GM23338 (cell line): Measurements from ENCODE around the gene DMBT1. TPM values are rescaled to one million over a fixed set of nuclear protein-coding genes. Genes with fewer than 3 reads are reported as not detected.

Experiments
- ATAC-seq: fragments of 200-7000 bp; cut with Tn5 transposase; 3 replicates; pipeline ENCODE4 v1.9.1; 2020
- DNase-seq: peaks from one replicate; pipeline ENCODE4 v3.0.0-alpha.2; 2015; ENCODE audit warnings: low spot score
- H2AFZ ChIP-seq: fragments of 200-600 bp; sonication (generic); 2 replicates; pipeline ENCODE4 v1.8.0; 2016; ENCODE audit warnings: antibody characterized with exemption, mild to moderate bottlenecking, moderate library complexity
- H3F3A ChIP-seq: fragments of 200-600 bp; sonication (generic); replicated peaks from 2 replicates; pipeline ENCODE4 v1.8.0; 2017; ENCODE audit warnings: antibody characterized with exemption, mixed run types, low read depth
- H3K27ac ChIP-seq: fragments of 200-600 bp; sonication (generic); 2 replicates; pipeline ENCODE4 v1.6.1; 2016; ENCODE audit warnings: low read depth
- H3K27me3 ChIP-seq: fragments of 200-600 bp; sonication (generic); 2 replicates; pipeline ENCODE4 v1.8.0; 2016; ENCODE audit warnings: mild to moderate bottlenecking, mixed run types, moderate library complexity; ENCODE audit not compliant: insufficient read depth
- H3K36me3 ChIP-seq: fragments of 200-600 bp; sonication (generic); 2 replicates; pipeline ENCODE4 v1.8.0; 2016; ENCODE audit warnings: mild to moderate bottlenecking; ENCODE audit not compliant: insufficient read depth
- H3K4me1 ChIP-seq: fragments of 200-600 bp; sonication (generic); 2 replicates; pipeline ENCODE4 v1.8.0; 2016; ENCODE audit warnings: mild to moderate bottlenecking, moderate library complexity; ENCODE audit not compliant: insufficient read depth
- H3K4me2 ChIP-seq: fragments of 200-600 bp; sonication (generic); 2 replicates; pipeline ENCODE4 v1.7.1; 2017; ENCODE audit warnings: mixed run types
- H3K4me3 ChIP-seq: fragments of 200-600 bp; sonication (generic); 2 replicates; pipeline ENCODE4 v1.6.1; 2016; ENCODE audit warnings: mixed run types
- H3K79me2 ChIP-seq: fragments of 200-600 bp; sonication (generic); replicated peaks from 2 replicates; pipeline ENCODE4 v1.8.0; 2017; ENCODE audit warnings: mild to moderate bottlenecking; ENCODE audit not compliant: insufficient read depth
- H3K9me2 ChIP-seq: fragments of 200-600 bp; sonication (generic); 2 replicates; pipeline ENCODE4 v1.8.0; 2017; ENCODE audit not compliant: insufficient read depth
- H4K20me1 ChIP-seq: fragments of 200-600 bp; sonication (generic); replicated peaks from 2 replicates; pipeline ENCODE4 v1.8.0; 2017; ENCODE audit warnings: mild to moderate bottlenecking; ENCODE audit not compliant: insufficient read depth
- H3K27ac Mint-ChIP-seq: 2 replicates; pipeline ENCODE4 v1.8.0; 2020; ENCODE audit warnings: inconsistent platforms, mild to moderate bottlenecking, moderate library complexity, mixed read lengths
- H3K27me3 Mint-ChIP-seq: 3 replicates; pipeline ENCODE4 v1.8.0; 2022; ENCODE audit warnings: low read depth, mild to moderate bottlenecking, moderate library complexity, mixed read lengths, inconsistent platforms; ENCODE audit not compliant: insufficient read depth, poor library complexity
- H3K36me3 Mint-ChIP-seq: 3 replicates; pipeline ENCODE4 v1.8.0; 2021; ENCODE audit warnings: low read depth, mild to moderate bottlenecking, inconsistent platforms, moderate library complexity, mixed read lengths
- H3K4me1 Mint-ChIP-seq: 3 replicates; pipeline ENCODE4 v1.8.0; 2020; ENCODE audit warnings: mild to moderate bottlenecking, inconsistent platforms, mixed read lengths
- H3K4me3 Mint-ChIP-seq: 3 replicates; pipeline ENCODE4 v1.8.0; 2021; ENCODE audit warnings: moderate library complexity, mild to moderate bottlenecking, inconsistent platforms, mixed read lengths
- H3K9me3 Mint-ChIP-seq: 3 replicates; pipeline ENCODE4 v1.8.0; 2020; ENCODE audit warnings: moderate library complexity, mild to moderate bottlenecking, inconsistent platforms, mixed read lengths
- CREB1 ChIP-seq: fragments of 250-450 bp; sonication (Bioruptor Pico); IDR thresholded peaks from 2 replicates; pipeline ENCODE4 v1.5.0; 2020; ENCODE audit warnings: low read depth, mild to moderate bottlenecking, moderate library complexity
- EZH2 ChIP-seq: fragments of 200-600 bp; sonication (generic); IDR thresholded peaks from one replicate; pipeline ENCODE4 v1.8.0; 2017; ENCODE audit warnings: antibody characterized with exemption, mild to moderate bottlenecking, low read depth; ENCODE audit not compliant: unreplicated experiment
- EZH2phosphoT487 ChIP-seq: fragments of 200-600 bp; sonication (generic); IDR thresholded peaks from one replicate; pipeline ENCODE4 v1.8.1; 2018; ENCODE audit warnings: antibody characterized with exemption; ENCODE audit not compliant: unreplicated experiment
- JUNB ChIP-seq: IDR thresholded peaks from one replicate; pipeline ENCODE4 v1.6.1; 2016; ENCODE audit warnings: antibody characterized with exemption; ENCODE audit not compliant: unreplicated experiment
- NANOG ChIP-seq: IDR thresholded peaks from 2 replicates; pipeline ENCODE4 v1.6.1; 2016; ENCODE audit warnings: antibody characterized with exemption, borderline replicate concordance
- POLR2AphosphoS5 ChIP-seq: IDR thresholded peaks from 2 replicates; pipeline ENCODE4 v1.6.1; 2016; ENCODE audit warnings: antibody characterized with exemption, low read depth
- STAT1 ChIP-seq: IDR thresholded peaks from one replicate; pipeline ENCODE4 v1.6.1; 2016; ENCODE audit warnings: antibody characterized with exemption; ENCODE audit not compliant: unreplicated experiment
- ZNF331 ChIP-seq: fragments of 250-450 bp; sonication (Bioruptor Pico); IDR thresholded peaks from 2 replicates; pipeline ENCODE4 v1.5.0; 2020; ENCODE audit warnings: low read depth, mild to moderate bottlenecking, moderate library complexity
- ZNF462 ChIP-seq: fragments of 250-450 bp; sonication (Bioruptor Pico); IDR thresholded peaks from 2 replicates; pipeline ENCODE4 v1.5.0; 2020; ENCODE audit warnings: mild to moderate bottlenecking, moderate library complexity
- polyA plus RNA-seq: library from polyadenylated mRNA; unstranded; fragments of >200 nt; fragmentation: Nextera tagmentation; extraction: Ambion mirVana; gene quantifications from 2 replicates; pipeline ENCODE4 v1.2.1, GENCODE V29; 2016
- total RNA-seq: library from RNA; depleted of rRNA; stranded (reverse); fragments of >200 nt; shearing (Covaris generic); gene quantifications from 2 replicates; pipeline ENCODE4 v1.2.3, GENCODE V29; 2014

The DMBT1 gene
- total and polyA plus RNA-seq, 2 experiments from 2014 or later = 0.03 to 0.05 TPM

DNA sequence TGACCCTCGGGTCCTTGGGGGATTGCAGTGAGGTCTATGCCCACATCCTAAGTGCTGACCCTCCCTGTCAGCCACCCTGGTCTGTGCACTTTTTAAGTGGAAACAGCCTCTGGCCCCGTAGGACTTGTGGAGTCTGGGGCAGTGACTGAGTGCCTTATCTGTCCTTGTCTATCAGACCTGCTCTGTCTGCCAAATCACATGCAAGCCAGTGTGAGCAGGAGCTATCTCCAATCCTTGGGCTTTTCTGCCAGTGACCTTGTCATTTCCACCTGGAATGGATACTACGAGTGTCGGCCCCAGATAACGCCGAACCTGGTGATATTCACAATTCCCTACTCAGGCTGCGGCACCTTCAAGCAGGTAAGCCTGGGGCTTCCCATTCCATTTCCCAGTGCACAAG is 76.4 kb downstream of the DMBT1 start (continued):
- TF ChIP-seq ZNF462 (CRISPR knock-in tag) (no peak), POLR2AphosphoS5 (no peak), CREB1 (CRISPR knock-in tag) (no peak), EZH2phosphoT487 (no peak)

GRCh38 chr10:122637376-122637775 is 76.8 kb downstream of the DMBT1 start:
- no peaks in the 10 kb centered on the region for H3K27me3 ChIP-seq
- no peaks in the 10 kb centered on the region for H3K9me2 ChIP-seq
- no peaks in the 10 kb centered on the region for H3K36me3 Mint-ChIP-seq
- H3K4me1 Mint-ChIP-seq = peaks cover 4% of the 10 kb centered on the region; the same call in 2 of the 3 replicates
- no peaks in the 10 kb centered on the region for H4K20me1 ChIP-seq
- H3K4me3 Mint-ChIP-seq = no peak overlapping the region
- no peak overlapping the region for H3K4me2 ChIP-seq
- H3K9me3 Mint-ChIP-seq = no peaks in the 10 kb centered on the region
- no peak overlapping the region for H3K27ac ChIP-seq
- H3K27me3 Mint-ChIP-seq = peaks cover 1% of the 10 kb centered on the region
- no peak overlapping the region for H3K4me3 ChIP-seq
- no peak overlapping the region for H3K27ac Mint-ChIP-seq
- TF ChIP-seq EZH2 (no peak), ZNF462 (CRISPR knock-in tag) (no peak), NANOG (no peak), EZH2phosphoT487 (no peak), ZNF331 (CRISPR knock-in tag) (no peak), JUNB (no peak), STAT1 (no peak)
- ATAC-seq (no peak), DNase-seq (no peak)
- no peak overlapping the region for H2AFZ ChIP-seq
- H3K79me2 ChIP-seq = no peaks in the 10 kb centered on the region
- no peaks in the 10 kb centered on the region for H3F3A ChIP-seq
- H3K36me3 ChIP-seq = no peaks in the 10 kb centered on the region
- H3K4me1 ChIP-seq = no peaks in the 10 kb centered on the region
